HL-60 (cell line): ENCODE data around the gene GLI2.

Experiments
- GABPA ChIP-seq: IDR thresholded peaks from 2 replicates; pipeline ENCODE4 v1.6.1; 2012; ENCODE audit warnings: low read depth
- REST ChIP-seq: IDR thresholded peaks from 2 replicates; pipeline ENCODE4 v1.6.1; 2012; ENCODE audit warnings: low read depth; ENCODE audit not compliant: insufficient replicate concordance

DNA sequence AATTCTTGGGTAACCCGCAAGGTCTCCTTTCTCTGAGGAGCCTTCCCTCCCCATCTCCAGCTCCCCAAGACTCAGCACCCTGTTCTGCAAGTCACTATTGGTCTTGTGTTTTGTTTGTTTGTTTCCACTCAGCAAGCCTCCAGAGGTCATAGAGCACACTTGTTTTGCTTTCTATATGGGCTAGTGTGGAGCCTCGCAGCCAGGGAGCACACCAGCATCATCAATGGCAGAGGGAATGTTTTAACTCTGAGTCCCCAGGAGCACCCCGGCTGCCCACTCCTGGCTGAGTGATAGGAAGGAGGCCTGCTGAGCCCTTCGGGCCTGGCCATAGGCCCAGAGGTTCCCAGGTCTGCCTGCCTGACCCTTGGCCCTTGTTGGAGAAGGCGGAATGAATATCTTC is 36.6 kb downstream of the GLI2 start:
- no peak for TF ChIP-seq GABPA
- no peak for TF ChIP-seq REST
